GM21825 (cell line): ENCODE data around the gene NUBPL.
"Not testable (repeated sequence)": the region's sequence is repeated elsewhere in the genome, so short reads cannot be mapped to it uniquely, and the experiment has no call there.

ENCODE experiments used
- ATAC-seq: cut with Tn5 transposase; IDR thresholded peaks from one replicate; pipeline ENCODE4 v1.9.1; 2021; ENCODE audit warnings: mild to moderate bottlenecking, moderate library complexity; ENCODE audit not compliant: unreplicated experiment

Gene NUBPL

DNA sequence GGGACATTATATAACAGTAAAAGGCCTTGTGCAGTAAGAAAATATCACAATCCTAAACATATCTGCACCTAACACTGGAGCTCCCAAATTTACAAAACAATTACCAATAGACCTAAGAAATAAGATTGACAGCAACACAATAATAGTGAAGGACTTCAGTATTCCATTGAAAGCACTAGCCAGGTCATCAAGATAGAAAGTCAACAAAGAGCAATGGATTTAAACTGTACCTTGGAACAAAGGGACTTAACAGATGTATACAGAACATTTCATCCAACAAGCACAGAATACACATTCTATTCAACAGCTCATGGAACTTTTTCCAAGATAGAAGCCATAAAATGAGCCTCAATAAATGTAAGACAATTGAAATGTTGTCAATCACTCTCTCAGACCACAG is 306.4 kb downstream of the NUBPL start:
- no peak for ATAC-seq

GRCh38 chr14:31868096-31868495 is 306.9 kb downstream of the NUBPL start:
- not testable (repeated sequence) for ATAC-seq

- ATAC-seq = no peak
Measured at GRCh38 chr14:31876741-31877140, 315.5 kb downstream of the NUBPL start.

DNA sequence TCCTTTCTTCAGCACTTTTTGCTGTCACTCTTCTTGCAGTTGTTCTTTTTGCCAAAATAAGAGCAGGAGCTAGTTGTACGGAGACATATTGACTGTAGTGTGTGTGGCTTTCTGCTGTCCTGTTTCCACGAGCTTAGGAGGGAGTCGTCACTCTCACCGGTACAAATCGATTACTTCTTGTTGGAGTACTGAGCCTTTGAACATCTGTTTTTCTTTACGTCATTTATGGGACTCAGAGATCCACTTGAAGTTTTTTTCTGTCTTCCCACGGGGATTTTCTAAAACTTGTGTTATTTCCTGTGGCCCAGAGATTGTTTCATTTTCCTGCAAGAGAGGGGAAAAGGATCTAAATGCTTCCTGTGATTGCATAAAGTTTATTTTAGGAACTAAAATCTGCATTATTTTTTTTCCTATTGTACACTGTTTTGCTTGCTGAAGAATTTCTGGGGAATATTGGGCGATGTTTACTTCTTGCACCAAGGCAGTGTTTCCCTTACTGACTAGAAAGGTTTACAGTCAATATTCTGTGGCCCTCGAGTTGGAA is 316.1 kb downstream of the NUBPL start:
- ATAC-seq = no peak

DNA sequence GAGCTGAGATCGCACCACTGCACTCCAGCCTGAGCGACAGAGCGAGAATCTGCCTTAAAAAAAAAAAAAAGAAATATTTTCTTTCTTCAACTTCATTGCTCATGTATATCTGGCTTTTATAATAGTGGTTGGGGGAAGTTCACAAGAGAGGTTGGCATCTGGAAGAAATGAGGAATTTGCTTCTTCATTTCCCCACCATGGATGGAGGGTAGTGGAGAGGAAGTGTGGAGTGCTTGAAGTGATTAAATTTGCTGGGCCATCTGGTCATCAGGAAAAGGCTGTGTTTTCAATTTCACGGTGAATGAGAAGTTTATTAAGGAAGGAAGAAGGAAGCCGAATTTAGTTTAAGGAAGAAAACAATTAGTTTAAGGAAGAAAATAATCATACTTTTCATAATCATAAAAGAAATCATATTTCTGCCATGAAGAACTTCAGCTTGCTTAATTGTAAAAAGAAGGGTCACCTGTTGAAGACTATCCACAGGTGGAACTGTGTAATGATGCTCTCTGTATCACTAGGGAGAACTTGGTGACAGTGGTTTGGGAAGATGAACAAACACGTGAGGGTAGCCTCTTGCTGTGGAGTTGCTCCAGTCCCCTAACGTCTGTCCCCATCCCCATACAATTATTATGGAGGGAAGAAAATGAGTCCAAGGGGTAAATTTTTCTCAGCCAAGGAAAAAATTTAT is 318.6 kb downstream of the NUBPL start:
- no peak for ATAC-seq

DNA sequence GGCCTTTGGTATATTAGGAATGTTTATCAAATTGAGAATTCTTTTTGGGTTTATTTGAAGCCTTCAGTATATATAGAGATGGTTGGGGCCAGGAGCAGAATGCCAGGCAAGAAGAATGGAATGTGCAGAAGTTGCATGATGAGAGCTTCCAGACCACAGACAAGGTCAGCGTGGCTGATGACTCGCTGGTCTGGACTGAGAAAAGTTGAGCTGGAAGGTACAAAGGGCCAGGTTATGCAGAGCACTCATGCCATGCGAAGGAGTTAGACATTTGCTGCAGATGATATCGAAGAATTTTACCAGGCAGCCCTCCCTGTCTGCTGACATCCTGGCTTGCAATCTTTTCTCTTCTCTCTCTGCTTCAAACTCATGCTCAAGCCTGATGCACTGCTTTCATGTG is 319.7 kb downstream of the NUBPL start:
- ATAC-seq = no peak

GRCh38 chr14:31881531-31882310 is 320.5 kb downstream of the NUBPL start:
- no peak for ATAC-seq

- no peak for ATAC-seq
Measured at GRCh38 chr14:31884238-31884637, 323.0 kb downstream of the NUBPL start.

GRCh38 chr14:31884776-31885379 is 323.7 kb downstream of the NUBPL start:
- no peak for ATAC-seq

GRCh38 chr14:31886156-31886835 is 325.1 kb downstream of the NUBPL start:
- no peak for ATAC-seq

DNA sequence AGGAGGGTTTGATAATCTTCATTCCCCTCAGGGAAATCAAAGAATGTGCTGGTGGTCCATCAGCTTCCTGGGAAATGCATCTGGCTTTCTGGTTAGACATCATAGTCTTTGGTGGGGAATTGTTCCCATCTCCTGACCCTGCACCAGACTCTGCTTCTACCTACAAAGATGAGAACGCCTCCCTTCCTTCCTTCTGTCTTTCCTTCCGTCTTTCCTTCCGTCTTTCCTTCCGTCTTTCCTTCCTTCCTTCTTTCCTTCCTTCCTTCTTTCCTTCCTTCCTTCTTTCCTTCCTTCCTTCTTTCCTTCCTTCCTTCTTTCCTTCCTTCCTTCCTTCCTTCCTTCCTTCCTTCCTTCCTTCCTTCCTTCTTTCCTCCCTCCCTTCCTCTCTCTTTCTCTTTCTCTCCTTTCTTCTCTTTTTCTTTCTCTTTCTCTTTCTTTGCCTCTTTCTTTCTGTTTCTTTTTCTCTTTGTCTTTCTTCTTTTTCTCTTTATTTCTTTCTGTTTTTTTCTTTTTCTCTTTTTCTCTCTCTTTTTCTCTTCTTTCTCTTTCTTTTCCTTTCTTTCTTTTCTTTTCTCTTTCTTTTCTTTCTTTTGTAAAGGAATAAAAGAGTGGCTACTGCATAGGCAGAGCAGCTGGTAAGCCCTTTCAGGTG is 326.9 kb downstream of the NUBPL start:
- ATAC-seq = no peak

DNA sequence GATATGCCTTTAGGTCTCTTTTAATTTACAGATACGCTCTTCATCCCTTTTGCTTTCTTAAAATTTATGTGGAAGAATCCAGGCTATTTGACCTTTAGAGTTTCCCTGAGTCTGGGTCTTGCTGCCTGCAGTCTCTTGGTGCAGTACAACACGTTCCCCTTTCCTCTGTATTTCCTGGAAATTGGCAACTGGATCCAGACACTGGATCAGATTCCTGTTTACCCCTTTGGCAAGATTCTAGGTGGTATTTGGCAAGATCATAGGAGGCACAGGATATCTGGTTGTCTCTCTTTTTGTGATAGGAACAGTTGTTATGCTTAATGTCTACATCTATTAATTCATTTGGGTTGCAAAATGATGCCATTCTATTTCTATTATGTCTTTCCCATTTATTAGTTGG is 328.1 kb downstream of the NUBPL start:
- no peak for ATAC-seq

DNA sequence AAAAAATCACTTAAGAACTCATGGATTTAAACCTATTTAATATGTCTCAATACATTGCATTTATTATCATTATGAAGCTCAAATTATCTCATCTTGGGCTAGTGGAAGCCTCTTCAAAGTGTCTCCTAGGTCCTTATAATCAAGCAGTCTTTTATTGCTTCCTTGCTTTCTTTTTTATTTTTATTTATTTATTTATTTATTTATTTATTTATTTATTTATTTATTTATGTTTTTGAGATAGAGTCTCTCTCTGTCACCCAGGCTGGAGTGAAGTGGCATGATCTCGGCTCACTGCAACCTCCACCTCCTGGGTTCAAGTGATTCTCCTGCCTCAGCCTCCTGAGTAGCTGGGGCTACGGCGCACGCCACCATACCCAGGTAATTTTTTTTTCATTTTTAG is 329.0 kb downstream of the NUBPL start:
- ATAC-seq = not testable (repeated sequence)

DNA sequence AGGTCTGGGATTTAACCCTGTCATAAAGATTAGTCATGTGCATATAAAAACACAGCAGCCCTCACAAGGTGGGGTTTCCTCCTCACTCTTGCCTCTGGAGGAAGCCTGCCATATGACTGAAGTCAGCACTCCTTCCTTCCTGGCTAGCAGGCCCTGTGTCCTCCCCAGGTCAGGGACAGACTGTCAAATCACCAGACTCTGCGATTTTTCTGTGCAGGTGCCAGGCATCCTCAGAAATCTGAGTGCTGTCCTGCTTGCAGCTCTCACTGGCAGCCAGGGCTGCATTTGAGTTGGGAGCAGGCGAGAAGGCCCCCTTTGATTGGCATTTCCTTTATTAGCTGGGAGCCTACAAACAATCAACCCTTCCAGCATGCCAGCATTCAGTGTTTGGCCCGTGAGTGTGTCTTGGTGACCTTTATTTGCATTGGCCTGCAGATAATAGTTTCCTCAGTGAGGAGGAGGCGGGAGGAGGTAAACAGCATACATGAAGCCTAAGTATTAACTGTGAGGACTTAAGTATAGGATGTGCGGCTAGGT is 332.1 kb downstream of the NUBPL start:
- no peak for ATAC-seq

DNA sequence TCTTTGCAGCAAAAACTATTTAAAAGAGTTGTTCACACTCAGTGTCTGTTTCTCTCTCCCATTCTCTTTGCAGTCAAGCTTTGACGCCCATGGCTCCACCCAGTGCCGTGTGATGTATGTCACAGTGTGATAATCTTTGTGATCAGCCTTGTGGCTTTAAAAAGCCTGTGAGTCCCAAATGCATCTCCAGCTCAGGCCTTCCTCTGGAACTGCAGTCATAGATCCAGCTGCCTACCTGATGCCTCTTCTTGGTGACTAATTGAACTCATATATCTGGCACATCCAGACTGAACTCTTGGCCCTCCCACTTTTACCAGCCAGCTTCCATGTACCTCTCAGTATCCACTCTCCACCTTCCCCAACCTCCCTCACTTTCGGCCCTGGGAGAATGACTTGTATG is 333.1 kb downstream of the NUBPL start:
- ATAC-seq = no peak

- no peak for ATAC-seq
Measured at GRCh38 chr14:31895206-31895605, 334.0 kb downstream of the NUBPL start.

DNA sequence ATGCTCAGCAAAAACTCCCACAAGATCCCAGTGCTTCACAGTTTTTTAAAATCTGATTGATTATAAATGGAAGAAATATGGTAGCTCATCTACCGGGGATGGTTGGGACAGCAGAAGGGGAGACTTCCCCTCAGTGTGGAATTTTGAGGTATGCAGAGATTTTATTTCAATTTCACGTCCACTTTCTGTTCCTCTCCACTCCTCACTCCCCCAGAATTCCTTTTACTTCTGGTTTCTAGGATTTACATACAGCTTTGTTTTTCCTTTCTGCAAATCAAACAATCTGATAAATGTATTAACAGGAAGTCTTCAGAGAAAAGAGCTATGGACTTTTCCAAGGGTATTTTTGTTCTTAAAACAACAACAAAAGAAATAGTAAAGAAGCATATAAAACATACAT is 334.4 kb downstream of the NUBPL start:
- ATAC-seq = no peak

DNA sequence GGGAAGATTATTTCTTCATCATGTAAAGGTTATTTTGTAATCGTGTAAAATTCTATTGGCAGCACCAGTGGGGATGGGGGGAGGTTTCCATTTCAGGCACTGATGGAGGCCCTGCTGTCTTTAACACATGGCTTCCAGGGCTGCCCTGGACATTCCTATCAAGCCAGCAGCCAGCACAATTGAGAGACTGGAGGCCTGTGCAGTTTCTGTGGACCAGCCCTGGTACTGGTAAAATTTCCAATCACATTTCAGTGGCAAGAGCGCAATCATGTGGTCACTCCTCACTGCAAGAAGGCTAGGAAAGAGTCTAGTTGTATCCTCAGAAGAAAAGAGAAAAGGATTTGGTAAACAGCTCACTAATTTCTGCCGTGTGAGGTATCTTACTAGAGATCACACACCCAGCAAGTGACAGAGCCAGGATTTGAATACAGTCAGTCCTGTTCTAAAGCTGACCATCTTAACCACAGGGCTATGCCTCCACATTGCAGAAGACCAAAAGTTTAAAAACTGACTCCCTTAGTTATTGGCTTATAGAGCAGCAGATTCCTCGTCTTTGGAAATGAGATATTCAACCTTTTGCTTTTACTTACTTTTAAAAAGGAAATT is 336.5 kb downstream of the NUBPL start:
- ATAC-seq = no peak

DNA sequence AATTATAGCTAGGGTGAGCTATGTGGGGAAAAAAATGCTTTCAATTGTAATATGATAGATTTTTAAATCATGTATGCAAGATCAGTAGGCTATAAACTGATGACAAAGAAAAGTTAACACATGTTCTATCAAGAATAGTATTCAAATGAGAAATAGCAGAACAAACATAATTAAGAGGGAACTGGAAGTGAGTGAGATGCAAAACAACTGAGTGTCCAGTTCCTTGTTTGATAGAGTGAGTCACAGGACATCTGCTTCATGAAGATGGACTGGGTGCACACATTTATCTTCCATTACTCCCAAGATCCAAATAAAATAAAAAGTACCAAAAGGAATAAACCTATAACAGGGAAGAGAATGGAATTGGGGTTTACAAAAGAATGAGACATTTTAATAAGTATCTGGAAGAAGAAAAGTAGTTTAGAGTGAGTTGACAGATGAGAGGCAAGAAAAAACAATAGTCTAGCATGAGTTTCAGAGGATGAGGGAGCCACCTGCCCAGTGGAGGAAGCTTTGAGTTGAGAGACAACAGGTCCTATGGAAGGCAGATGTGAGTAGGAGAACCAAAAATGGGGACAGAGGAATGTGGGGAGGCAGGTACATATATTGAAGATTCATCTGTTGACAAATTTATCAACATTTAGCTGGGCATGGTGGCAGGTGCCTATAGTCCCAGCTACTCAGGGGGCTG is 337.8 kb downstream of the NUBPL start:
- ATAC-seq = no peak
